NCI-H524 (cell line): Measurements from ENCODE around the gene WNT9B.

Experiments
- DNase-seq, 2 experiments: peaks; one replicate each; lab custom pipeline; 2025; lab: John Stamatoyannopoulos, UW

Gene WNT9B

GRCh38 chr17:46853896-46854444, 2.6 kb downstream of the WNT9B start:
- DNase-seq: no peak

GRCh38 chr17:46854515-46854914, 3.1 kb downstream of the WNT9B start:
- no peak for DNase-seq

GRCh38 chr17:46854948-46855347, 3.6 kb downstream of the WNT9B start:
- no peak for DNase-seq

GRCh38 chr17:46857600-46857999, 6.2 kb downstream of the WNT9B start:
- DNase-seq: no peak

- DNase-seq: no peak
Measured at GRCh38 chr17:46859996-46860395, 8.6 kb downstream of the WNT9B start.

- no peak for DNase-seq
Measured at GRCh38 chr17:46862949-46863348, 11.6 kb downstream of the WNT9B start.

GRCh38 chr17:46863383-46864121, 12.2 kb downstream of the WNT9B start:
- DNase-seq: no peak

GRCh38 chr17:46865100-46865499, 13.7 kb downstream of the WNT9B start:
- DNase-seq: no peak

GRCh38 chr17:46866325-46866724, 14.9 kb downstream of the WNT9B start:
- DNase-seq: no peak

- no peak for DNase-seq
Measured at GRCh38 chr17:46866747-46867146, 15.4 kb downstream of the WNT9B start.

- no peak for DNase-seq
Measured at GRCh38 chr17:46868689-46869187, 17.4 kb downstream of the WNT9B start.

GRCh38 chr17:46869296-46869695, 17.9 kb downstream of the WNT9B start:
- DNase-seq: no peak

GRCh38 chr17:46869975-46870803, 18.8 kb downstream of the WNT9B start:
- no peak for DNase-seq

- no peak for DNase-seq
Measured at GRCh38 chr17:46872421-46872820, 21.0 kb downstream of the WNT9B start.

- no peak for DNase-seq
Measured at GRCh38 chr17:46873941-46874645, 22.7 kb downstream of the WNT9B start.

GRCh38 chr17:46874906-46875305, 23.5 kb downstream of the WNT9B start:
- DNase-seq: no peak

- DNase-seq: peak in 1 of 2 experiments; percentile 6
Measured at GRCh38 chr17:46875849-46876352, 24.5 kb downstream of the WNT9B start.

- peak in 1 of 2 experiments; percentile 27 for DNase-seq
Measured at GRCh38 chr17:46876353-46876887, 25.0 kb downstream of the WNT9B start.

GRCh38 chr17:46876926-46877325, 25.5 kb downstream of the WNT9B start:
- no peak for DNase-seq

GRCh38 chr17:46877466-46877865, 26.1 kb downstream of the WNT9B start:
- DNase-seq: no peak

GRCh38 chr17:46878055-46878454, 26.7 kb downstream of the WNT9B start:
- DNase-seq: no peak

- DNase-seq: no peak
Measured at GRCh38 chr17:46879101-46879500, 27.7 kb downstream of the WNT9B start.
